Chondrocyte (in vitro differentiated cells): ENCODE measurements around the gene RABGAP1L. TPM values are rescaled to one million over a fixed set of nuclear protein-coding genes. Genes with fewer than 3 reads are reported as not detected.

Source experiments
- DNase-seq: peaks from one replicate; pipeline ENCODE4 v3.0.0; 2021; ENCODE audit warnings: mixed read lengths, low spot score
- H3K27ac Mint-ChIP-seq: one replicate; pipeline ENCODE4 v1.8.0; 2021; ENCODE audit warnings: mild to moderate bottlenecking, moderate library complexity, mixed read lengths; ENCODE audit not compliant: unreplicated experiment
- H3K27me3 Mint-ChIP-seq: 2 replicates; pipeline ENCODE4 v1.8.0; 2021; ENCODE audit warnings: low read depth, mixed read lengths
- H3K36me3 Mint-ChIP-seq: 2 replicates; pipeline ENCODE4 v1.8.0; 2021; ENCODE audit warnings: low read depth, mixed read lengths
- H3K4me1 Mint-ChIP-seq: 2 replicates; pipeline ENCODE4 v1.8.0; 2021; ENCODE audit warnings: low read depth, mild to moderate bottlenecking, mixed read lengths
- H3K4me3 Mint-ChIP-seq: one replicate; pipeline ENCODE4 v1.8.0; 2021; ENCODE audit warnings: mild to moderate bottlenecking, moderate library complexity, mixed read lengths; ENCODE audit not compliant: unreplicated experiment
- H3K9me3 Mint-ChIP-seq: 2 replicates; pipeline ENCODE4 v1.8.0; 2021; ENCODE audit warnings: low read depth, mixed read lengths
- total RNA-seq: library from RNA; stranded (reverse); gene quantifications from 3 replicates; pipeline ENCODE4 v1.2.1, GENCODE V29; 2021
- TF ChIP-seq, protein P1 (sequence below): fragments of 200-600 bp; sonication (generic); IDR thresholded peaks from 2 replicates; pipeline ENCODE4 v1.5.0; 2021; ENCODE audit warnings: antibody characterized with exemption, mild to moderate bottlenecking, moderate library complexity

The RABGAP1L gene
- total RNA-seq, 1 donor from 2014 or later, result 27.1 TPM

DNA sequence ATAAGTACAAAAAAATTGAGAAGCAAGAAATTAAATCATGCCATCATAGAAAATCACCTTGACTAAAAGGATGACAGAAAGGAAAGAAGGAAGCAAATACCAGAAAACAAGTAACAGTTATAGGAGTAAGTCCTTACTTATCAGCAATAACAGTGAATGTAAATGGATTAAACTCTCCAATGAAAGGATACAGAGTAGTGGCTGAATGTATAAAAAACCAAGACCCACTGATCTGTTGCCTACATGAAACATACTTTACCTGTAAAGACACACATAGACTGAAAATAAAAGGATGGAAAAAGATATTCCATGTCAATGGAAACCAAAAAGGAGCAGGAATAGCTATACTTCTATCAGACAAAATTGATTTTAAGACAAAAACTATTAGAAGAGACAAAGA, 52.2 kb downstream of the RABGAP1L start:
- H3K36me3 Mint-ChIP-seq, result peaks cover 7% of the 10 kb centered on the region
- peaks cover 3% of the 10 kb centered on the region for H3K4me1 Mint-ChIP-seq
- TF ChIP-seq, protein P1, sequence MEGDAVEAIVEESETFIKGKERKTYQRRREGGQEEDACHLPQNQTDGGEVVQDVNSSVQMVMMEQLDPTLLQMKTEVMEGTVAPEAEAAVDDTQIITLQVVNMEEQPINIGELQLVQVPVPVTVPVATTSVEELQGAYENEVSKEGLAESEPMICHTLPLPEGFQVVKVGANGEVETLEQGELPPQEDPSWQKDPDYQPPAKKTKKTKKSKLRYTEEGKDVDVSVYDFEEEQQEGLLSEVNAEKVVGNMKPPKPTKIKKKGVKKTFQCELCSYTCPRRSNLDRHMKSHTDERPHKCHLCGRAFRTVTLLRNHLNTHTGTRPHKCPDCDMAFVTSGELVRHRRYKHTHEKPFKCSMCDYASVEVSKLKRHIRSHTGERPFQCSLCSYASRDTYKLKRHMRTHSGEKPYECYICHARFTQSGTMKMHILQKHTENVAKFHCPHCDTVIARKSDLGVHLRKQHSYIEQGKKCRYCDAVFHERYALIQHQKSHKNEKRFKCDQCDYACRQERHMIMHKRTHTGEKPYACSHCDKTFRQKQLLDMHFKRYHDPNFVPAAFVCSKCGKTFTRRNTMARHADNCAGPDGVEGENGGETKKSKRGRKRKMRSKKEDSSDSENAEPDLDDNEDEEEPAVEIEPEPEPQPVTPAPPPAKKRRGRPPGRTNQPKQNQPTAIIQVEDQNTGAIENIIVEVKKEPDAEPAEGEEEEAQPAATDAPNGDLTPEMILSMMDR, result no peak
- no peak overlapping the region for H3K4me3 Mint-ChIP-seq
- no peak for DNase-seq
- H3K27ac Mint-ChIP-seq, result no peak overlapping the region
- H3K27me3 Mint-ChIP-seq, result no peaks in the 10 kb centered on the region
- peaks cover 20% of the 10 kb centered on the region for H3K9me3 Mint-ChIP-seq

DNA sequence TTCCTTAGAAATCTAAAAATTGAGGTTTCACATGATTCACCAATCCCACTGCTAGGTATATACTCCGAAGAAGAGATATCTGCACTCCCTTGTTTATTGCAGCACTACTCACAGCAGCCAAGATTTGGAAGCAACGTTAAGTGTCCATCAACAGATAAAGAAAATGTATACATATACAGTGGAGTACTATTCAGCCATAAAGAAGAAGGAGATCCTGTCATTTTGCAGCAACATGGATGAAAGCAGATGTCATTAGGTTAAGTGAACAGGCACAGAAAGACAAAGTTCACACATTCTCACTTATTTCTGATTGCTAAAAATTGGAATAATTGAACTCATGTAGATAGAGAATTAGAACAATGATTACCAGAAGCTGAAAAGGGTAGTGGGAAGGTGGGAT, 56.4 kb downstream of the RABGAP1L start:
- Mint-ChIP-seq H3K9me3 (peaks cover 12% of the 10 kb centered on the region), H3K27me3 (no peaks in the 10 kb centered on the region), H3K36me3 (no peaks in the 10 kb centered on the region), H3K4me3 (no peak overlapping the region), H3K27ac (no peak overlapping the region), H3K4me1 (no peaks in the 10 kb centered on the region)
- no peak for DNase-seq
- TF ChIP-seq, protein P1, result no peak

DNA sequence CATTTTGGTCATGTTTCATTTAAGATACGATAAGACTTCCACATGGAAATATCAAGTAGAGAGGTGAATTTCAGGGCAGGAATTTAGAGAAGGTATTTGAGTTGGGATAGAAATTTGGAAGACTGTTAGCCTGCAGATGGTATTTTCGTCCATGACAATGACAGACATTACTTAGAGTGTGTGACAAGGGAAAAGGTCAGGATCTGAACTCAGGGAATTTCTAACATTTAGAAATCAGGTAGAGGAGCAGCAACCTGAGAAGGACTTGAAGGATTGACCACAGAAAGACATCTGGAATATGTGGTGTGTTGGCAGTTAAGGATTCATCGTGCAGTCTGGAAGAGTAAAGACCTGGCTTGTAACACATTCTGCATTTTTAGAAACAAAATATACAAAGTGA, 57.9 kb downstream of the RABGAP1L start:
- DNase-seq, result no peak
- H3K9me3 Mint-ChIP-seq, result peaks cover 1% of the 10 kb centered on the region
- H3K36me3 Mint-ChIP-seq, result no peaks in the 10 kb centered on the region
- no peaks in the 10 kb centered on the region for H3K4me1 Mint-ChIP-seq
- H3K27ac Mint-ChIP-seq, result no peak overlapping the region
- H3K4me3 Mint-ChIP-seq, result no peak overlapping the region
- H3K27me3 Mint-ChIP-seq, result no peaks in the 10 kb centered on the region
- TF ChIP-seq, protein P1, result no peak

DNA sequence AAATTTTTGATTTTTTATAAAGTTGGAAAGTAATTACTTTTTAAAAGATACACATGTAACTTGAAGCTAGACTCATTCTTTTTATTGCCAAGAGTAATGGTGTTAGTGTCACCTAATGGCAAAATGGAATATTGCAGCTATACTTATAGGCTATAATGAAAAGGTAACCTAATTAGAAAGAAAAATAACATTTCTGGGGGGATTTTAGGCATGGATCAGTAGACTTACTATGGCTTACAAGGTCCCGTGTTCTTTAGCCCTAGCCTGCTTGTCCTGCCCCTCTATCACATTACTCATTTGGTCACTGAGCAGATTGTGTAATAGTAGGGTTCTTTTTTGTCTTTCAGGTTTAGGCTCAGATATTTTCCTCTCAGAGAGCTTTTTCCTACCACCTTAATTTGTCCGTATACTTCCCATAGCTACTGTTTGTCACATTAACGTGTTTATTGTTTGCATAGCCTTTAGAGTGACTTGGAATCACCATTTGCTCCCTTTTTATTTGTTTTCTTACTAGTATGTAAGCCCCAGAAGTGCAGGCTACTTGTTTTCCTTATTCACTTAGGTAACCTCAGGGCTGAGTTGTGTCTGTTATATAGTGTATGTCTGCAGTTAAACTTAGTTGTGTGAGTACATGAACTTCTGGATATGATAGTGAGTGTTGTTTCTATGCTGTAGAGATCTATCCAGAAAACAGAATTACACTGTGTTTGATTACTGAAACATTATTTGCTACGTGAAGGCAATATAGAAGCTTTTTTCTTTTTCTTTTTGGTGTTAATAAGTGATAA, 58.7 kb downstream of the RABGAP1L start:
- no peak for DNase-seq
- TF ChIP-seq, protein P1, result peak; percentile 95
- Mint-ChIP-seq H3K27ac (no peak overlapping the region), H3K4me1 (no peaks in the 10 kb centered on the region), H3K4me3 (no peak overlapping the region), H3K27me3 (no peaks in the 10 kb centered on the region), H3K36me3 (peaks cover 1% of the 10 kb centered on the region), H3K9me3 (peaks cover 5% of the 10 kb centered on the region)

DNA sequence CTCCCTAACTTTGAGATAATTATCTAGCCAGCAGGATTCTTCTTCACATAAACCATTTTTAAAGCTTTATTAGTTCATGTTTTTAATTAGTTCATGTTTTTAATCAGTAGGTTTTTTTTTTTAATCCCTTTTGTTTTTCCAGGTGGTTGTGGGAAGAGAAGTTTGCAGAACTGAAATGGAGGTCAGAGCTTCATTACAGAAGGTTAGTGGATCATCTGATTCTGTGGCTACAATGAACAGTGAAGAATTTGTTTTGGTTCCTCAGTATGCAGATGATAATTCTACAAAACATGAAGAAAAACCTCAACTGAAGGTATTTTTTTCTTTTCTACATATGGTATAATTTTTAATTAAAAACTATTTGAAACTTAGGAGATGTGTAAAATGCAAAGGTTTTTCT, 59.7 kb downstream of the RABGAP1L start:
- H3K27me3 Mint-ChIP-seq, result no peaks in the 10 kb centered on the region
- DNase-seq, result no peak
- TF ChIP-seq, protein P1, result no peak
- H3K4me1 Mint-ChIP-seq, result no peaks in the 10 kb centered on the region
- H3K9me3 Mint-ChIP-seq, result peaks cover 5% of the 10 kb centered on the region
- no peak overlapping the region for H3K27ac Mint-ChIP-seq
- H3K4me3 Mint-ChIP-seq, result no peak overlapping the region
- peaks cover 1% of the 10 kb centered on the region for H3K36me3 Mint-ChIP-seq
